ENCODE measurements around the gene NBDY.
A peak's percentile ranks its signal among the peaks of the same experiment; 100 is the strongest.

The NBDY gene

GRCh38 chrX:56785442-56785841, 56.4 kb downstream of the NBDY start:
- H3K4me3 ChIP-seq (replicated peaks in 1 of 2; ENCODE audit: low read depth in 2 of 2, low read length in 2 of 2): no peak overlapping the region
- DNase-seq (ENCODE audit: low read depth in 2 of 2): no peak

DNA sequence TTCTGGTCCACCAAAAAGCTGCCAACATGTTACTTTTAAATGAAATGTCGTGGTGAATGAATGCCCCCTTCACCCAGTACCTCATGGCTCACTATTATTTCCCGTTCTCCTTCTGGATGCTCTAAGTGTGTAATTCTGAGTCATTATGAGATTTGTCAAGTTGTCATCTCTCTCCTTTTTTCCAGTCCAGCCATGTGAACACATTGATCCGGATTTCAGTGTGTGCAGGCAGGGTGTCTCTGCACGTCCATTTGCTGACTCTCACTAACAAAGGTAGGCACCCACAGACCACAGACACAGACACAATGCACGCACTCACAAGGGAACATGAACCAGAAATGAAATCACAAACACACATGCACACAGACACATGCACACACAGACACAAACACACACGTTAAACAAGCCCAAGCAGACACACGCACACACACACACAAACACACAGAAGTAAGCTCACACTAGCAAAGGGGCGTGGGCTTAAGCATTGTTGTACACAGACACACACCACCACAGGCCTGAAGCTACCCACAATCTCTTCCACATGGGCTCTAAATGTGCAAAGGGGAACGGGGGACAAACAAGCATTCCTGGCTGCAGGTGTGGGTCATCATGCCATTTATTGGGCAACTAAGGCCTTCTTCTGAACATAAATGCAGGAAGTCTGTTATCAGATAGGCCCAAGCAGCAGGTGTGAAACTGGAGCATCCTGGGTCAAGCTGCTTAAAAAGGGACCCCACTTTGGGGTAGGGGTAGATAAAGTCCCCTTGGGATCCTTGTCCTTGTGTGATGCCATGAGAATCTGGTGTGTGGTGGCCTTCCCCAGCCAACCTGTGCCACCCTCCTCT, 58.1 kb downstream of the NBDY start:
- no peak overlapping the region for H3K4me3 ChIP-seq (replicated peaks in 1 of 2; ENCODE audit: low read depth in 2 of 2, low read length in 2 of 2)
- no peak for TF ChIP-seq CTCF (IDR thresholded peaks at IDR 0.05; ENCODE audit: low read depth, low read length)
- DNase-seq (ENCODE audit: low read depth in 2 of 2): no peak

More at GRCh38 chrX:56785442-56785841, 56.4 kb downstream of the NBDY start:
- no peak for TF ChIP-seq CTCF (IDR thresholded peaks at IDR 0.05; ENCODE audit: low read depth, low read length)

DNA sequence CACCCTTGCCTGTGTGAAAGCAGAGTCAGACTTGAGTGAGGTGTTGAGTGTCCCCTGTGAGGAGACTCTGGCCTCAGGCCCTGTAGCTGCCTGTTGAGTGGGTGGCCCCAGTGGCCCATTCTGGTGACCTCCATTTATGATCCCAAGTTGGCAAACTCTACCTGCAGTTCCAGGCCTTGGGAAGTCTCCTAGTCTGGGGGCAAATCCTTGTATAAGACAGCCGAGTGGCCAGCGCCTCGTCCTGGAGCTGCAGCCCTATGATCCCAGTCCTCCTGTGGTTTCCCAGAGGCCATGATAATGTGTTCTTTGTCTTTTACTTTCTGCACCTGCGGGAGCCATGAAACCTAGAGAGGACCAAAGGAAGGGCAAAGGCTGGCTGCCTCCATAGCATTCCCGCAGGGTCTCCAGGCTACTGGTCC, 58.7 kb downstream of the NBDY start:
- H3K4me3 ChIP-seq (replicated peaks in 1 of 2; ENCODE audit: low read depth in 2 of 2, low read length in 2 of 2): no peak overlapping the region
- DNase-seq (ENCODE audit: low read depth in 2 of 2): no peak
- no peak for TF ChIP-seq CTCF (IDR thresholded peaks at IDR 0.05; ENCODE audit: low read depth, low read length)

DNA sequence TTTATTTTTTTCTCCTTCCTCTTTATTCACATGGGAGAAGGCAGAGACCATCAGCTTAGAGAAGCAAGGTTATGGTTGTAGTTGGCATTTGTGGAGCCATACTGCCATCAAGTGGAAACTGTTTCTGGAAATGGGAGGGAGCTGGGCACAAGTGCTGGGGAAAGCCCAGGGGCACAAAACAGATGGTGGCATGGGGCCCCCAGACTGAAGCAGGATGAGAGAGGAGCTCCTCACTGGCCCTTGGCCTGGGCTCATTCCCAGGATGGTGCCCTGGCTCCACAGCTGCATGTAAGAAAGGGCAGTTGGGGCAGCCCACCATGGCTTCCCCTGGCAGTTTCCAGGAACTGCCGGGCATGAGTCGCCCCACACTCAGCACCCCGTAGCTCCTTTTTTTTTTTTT, 59.2 kb downstream of the NBDY start:
- DNase-seq (ENCODE audit: low read depth in 2 of 2): no peak
- no peak for TF ChIP-seq CTCF (IDR thresholded peaks at IDR 0.05; ENCODE audit: low read depth, low read length)
- no peak overlapping the region for H3K4me3 ChIP-seq (replicated peaks in 1 of 2; ENCODE audit: low read depth in 2 of 2, low read length in 2 of 2)

DNA sequence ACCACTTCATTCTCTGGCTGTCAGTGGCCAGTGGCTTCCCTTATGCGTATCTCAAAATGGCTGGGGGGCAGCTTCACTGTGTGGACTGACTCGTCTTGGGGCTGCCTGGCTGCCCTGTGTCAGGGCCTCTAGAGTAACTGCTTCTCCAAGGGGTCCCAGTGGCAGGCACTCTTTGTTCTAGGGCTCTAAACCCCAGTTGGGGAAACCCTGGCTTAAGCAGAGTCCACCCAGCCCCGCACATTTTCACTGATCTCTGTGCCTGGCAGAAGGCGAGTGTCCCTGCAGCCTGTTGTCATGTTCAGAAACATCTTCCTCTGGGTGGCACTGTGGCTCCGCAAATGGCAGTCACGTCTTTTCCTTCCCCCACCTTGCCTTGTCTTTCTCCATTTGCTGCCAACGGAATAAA, 59.7 kb downstream of the NBDY start:
- peak in 1 of 2 donors; percentile 57 for DNase-seq (ENCODE audit: low read depth in 2 of 2)
- H3K4me3 ChIP-seq (replicated peaks in 1 of 2; ENCODE audit: low read depth in 2 of 2, low read length in 2 of 2): no peak overlapping the region
- TF ChIP-seq CTCF (IDR thresholded peaks at IDR 0.05; ENCODE audit: low read depth, low read length): no peak

DNA sequence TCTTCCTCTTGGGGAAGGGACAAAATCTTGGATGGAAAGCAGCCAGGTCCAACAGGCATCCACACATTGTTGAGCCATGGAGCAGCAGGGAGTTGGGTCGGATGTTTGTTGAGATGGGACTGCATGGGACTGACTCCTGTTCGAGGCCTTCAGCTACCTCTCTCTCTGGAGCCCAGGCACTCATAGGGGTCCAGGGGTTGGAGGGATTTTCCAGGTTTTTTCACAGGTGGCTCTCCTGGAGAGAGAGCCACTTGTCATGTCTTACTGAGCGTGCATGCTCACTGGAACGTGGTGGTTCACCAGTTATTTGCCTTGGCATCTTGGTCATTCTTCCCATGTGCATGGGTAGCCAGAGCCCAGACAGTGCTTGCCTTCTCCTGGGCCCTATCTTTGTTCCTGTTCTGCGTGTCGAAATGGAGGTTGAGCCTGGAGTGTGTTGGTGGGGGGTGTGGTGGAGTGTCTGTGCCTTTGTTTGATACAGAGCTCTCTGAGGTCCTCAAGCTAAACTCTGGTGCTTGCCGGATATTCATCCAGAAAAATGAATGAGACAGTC, 60.6 kb downstream of the NBDY start:
- TF ChIP-seq CTCF (IDR thresholded peaks at IDR 0.05; ENCODE audit: low read depth, low read length): no peak
- H3K4me3 ChIP-seq (replicated peaks in 1 of 2; ENCODE audit: low read depth in 2 of 2, low read length in 2 of 2): no peak overlapping the region
- no peak for DNase-seq (ENCODE audit: low read depth in 2 of 2)
